ENCODE results near the gene PRKCE.

Gene PRKCE

DNA sequence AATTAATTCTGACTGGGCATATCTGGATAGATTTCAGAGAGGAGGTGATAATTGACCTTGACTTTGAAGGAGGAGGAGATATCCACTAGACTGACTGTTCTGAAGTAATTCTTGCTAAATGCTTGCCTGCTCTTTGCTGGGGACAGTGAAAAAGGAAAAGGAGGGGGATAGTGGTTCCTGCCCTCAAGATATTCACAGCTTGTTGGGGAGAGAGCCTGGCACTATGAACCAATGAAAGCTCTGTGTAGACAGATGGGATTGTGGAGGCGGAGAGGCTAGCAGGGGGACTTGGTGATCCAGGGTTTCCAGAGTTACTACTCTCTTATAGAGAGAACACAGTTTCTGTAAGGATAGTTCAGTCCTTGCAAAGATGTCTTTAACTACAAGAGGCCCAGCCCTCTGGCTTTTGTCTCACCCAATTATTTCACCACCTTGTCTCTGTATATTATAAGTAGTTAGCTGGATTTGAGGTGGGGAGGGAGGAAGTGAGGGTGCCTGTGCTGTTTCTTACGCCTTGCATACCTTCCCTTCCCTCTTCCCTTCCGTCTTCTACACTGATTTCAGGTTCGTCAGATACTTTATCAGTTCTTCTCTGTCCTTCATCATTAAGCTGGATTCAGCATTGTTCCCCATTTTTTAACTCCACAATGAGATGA is 190.4 kb downstream of the PRKCE start:
- no peak for TF ChIP-seq GATA3 (IDR thresholded peaks at IDR 0.05; ENCODE audit: low read depth, low read length)
- no peak for TF ChIP-seq GATA2 (IDR thresholded peaks at IDR 0.05; ENCODE audit: low read depth, low read length)

DNA sequence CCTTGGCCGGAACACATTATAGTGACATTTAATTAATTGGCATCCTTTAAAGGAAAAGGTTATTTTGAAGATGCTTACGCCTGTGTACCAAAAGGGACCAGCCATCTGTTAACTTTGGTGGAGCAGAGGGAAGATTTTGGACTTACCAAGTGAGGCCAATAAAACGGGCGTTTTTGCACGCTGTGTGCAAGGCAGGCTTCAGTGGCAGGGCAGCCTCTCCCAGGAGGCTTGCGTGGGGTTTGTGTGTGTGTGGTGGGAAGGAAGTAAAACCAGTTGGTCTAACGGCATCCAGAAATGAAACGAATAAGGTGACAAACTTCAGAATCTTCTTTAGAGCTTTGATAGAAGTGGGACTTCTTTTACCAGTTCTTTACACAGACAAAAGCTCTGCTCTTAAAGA is 191.7 kb downstream of the PRKCE start:
- TF ChIP-seq GATA3 (IDR thresholded peaks at IDR 0.05; ENCODE audit: low read depth, low read length) = no peak
- TF ChIP-seq GATA2 (IDR thresholded peaks at IDR 0.05; ENCODE audit: low read depth, low read length) = no peak

DNA sequence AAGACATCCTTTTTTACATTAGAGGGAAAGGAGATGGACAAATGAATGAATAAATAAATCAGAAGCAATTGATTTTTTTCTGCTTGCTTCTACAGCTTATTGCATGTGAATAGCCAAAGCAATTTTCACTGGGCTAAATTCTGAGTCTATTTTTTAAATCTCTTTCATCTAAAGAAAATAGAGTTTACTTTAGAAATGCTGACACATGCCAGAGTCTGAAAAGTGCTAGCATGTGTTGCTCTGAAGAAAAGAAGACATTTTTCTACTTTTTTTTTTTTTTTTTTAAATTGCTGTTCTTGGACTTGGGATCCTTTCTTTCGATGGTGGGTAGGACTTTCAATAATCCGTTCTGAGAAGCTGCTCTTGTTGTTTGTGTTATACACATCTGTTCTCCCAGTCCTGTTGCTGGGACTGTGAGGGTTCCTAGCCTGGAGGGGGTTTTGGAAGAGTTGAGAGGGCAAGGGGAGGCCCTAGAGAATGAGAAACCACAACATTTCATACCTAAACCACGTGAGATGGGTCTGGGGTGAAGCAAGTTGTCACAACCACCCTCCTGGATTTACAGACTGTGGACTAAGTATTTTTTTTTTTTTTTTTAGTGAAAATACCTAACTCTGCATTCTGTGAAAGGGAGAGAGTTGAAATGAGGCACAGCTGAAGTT is 193.5 kb downstream of the PRKCE start:
- TF ChIP-seq GATA2 (IDR thresholded peaks at IDR 0.05; ENCODE audit: low read depth, low read length) = no peak
- TF ChIP-seq GATA3 (IDR thresholded peaks at IDR 0.05; ENCODE audit: low read depth, low read length) = no peak

DNA sequence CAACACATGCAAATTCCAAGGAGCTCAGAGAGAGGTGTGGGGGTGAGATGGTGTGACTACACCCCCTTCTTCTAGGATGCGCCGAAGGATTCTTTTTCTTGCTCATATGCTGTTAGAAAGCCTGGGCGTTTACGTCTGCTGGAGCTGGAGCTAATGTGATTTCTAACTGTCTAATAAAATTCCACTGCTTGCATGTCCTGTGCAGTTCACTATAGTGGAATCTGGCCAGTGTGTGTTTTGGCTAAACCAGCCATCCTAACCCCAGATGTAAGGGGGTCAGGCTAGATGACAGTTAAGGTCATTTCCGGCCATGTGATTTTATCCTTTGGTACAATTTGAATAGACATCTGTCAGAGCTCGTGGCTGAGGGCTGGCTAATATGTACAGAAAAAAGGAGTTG is 194.1 kb downstream of the PRKCE start:
- TF ChIP-seq GATA3 (IDR thresholded peaks at IDR 0.05; ENCODE audit: low read depth, low read length) = no peak
- 0 out of 2 replicates have a peak, but pooled peaks have one; percentile 12 for TF ChIP-seq GATA2 (IDR thresholded peaks at IDR 0.05; ENCODE audit: low read depth, low read length)

DNA sequence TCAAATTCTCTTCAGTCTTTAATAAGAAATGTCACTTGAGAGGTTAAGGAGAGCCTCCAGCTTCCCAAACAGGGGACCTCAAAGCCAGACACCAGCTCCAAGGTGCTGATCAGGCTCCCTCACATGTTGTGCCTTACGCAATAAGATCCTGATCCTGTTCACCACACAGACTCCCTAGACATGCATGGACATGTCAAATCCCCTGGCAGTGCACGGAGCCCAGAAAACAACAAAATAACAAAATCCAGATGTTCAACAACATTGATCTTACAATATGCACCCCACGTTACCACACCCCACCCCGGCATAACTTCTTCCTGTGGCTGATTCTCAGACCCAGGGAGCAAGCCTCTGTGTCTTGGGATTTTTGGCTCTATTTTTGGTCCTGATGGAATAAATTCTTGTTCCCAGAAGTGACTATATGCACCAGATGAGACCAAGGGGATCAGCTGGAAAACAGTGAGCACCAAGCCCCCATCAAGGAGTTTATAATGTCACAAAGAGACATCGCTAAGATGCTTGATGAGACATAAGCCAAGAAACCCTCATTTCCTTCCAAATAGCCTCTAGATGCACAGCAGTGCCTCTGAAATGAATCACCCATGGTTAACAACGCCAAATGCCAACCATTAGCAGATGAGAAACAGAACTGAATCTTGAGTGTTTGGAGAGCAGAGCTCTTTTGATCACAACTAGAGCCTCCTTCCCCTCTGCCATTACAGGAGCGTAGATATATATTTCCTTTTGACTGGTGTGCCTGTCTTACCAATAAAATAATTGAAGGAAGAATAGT is 198.2 kb downstream of the PRKCE start:
- TF ChIP-seq GATA3 (IDR thresholded peaks at IDR 0.05; ENCODE audit: low read depth, low read length) (no peak), GATA2 (IDR thresholded peaks at IDR 0.05; ENCODE audit: low read depth, low read length) (no peak)

DNA sequence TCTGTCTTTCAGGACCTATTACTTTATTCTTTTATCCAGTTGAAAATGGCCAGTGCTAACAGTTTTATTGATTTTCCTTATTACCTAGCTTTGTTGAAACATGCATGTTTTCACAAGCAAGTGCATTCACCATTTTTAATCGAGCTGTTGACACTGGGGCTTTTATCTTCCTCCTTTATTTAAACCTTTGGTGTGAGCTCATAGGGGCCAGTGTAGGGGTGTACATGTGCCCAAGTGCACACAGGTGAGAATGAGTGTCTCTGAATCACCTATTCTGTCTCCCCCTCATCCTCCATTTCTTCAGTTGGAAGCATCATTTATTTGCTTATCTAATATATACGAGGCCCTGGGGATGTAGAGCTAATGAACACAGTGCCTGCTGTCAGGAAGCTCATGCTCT is 199.1 kb downstream of the PRKCE start:
- TF ChIP-seq GATA2 (IDR thresholded peaks at IDR 0.05; ENCODE audit: low read depth, low read length) (no peak), GATA3 (IDR thresholded peaks at IDR 0.05; ENCODE audit: low read depth, low read length) (no peak)

DNA sequence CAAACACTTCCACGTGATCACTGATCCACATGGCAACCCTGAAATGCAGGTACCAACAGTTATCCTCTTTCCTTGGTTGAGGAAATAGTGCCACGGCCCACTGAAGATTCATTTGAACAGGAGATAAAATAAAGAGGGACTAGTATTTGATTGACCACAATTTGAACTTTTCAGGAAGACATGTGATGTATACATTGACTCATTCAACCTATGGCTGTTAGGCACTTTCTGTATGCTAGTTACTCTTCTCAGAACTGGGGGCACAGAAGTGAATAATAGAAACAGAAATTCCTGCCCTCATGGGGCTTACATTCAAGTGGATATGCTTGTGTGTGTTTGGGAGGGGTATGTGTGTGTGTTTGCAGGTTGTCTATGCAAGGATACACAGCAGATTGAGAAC is 199.6 kb downstream of the PRKCE start:
- TF ChIP-seq GATA2 (IDR thresholded peaks at IDR 0.05; ENCODE audit: low read depth, low read length) (no peak), GATA3 (IDR thresholded peaks at IDR 0.05; ENCODE audit: low read depth, low read length) (no peak)

DNA sequence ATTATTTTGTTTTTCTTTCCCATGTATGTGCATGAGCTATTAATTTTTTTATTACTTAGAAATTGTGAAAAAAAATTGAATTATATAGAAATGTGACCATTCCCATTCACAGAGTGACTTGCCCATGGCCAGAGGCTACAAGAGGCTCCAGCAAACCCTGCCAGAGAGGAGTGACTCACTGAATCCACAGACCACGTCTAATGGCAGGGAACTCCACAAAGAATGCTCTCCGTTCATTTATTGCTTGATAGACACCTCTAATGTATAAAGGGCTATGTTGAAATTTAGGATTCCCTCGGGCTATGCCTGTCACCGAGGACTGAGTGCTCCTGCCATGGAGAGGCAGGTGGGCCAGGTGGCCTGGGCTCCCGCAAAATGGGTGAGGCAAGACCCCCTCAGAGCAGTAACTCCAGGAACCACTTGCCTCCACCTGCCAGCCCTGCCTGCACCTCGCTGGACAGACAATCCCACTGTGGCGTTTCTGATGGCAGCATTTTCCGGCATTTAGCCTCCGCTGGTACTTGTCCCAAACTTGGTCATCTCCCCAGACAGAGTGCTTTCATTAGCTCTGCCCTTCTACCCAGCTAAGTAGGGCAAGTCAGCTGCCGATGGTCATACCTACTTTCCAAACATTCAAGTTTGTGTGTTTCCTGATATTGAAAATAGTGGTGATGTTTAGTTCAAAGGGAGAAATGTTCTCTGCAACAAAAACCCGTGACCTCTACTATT is 200.3 kb downstream of the PRKCE start:
- TF ChIP-seq GATA2 (IDR thresholded peaks at IDR 0.05; ENCODE audit: low read depth, low read length) (no peak), GATA3 (IDR thresholded peaks at IDR 0.05; ENCODE audit: low read depth, low read length) (no peak)

DNA sequence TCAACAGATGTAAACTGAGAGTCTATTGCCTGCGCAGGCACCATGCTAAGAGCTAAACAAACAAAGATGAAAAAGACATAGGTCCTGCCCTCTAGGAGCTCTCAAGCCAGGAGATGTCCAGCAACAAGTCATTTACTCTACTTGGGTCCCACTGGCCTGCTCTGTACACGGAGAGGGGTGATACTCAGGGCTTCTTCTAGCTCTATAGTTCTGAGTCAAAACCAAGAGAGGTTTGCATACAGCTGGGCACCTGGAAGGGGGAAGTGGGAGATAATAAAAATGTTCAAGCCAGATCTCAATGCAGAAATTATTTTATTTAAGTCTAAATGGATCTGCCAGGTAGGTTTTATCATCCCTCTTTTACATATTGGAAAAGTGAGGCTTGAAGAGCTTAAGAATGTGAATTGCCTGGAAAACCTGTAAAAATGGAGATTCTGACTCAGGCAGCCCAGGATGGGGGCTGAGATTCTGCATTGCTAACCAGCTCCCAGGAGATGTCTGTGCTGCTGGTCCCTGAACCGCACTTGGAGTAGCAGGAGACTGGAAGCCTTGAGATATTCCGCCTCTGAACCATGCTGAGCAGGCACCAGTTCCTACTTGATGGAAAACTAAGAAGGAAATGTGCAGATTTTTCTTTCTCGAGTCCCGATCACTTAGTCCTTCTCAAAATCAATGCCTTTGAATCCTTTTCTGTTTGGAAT is 201.1 kb downstream of the PRKCE start:
- TF ChIP-seq GATA3 (IDR thresholded peaks at IDR 0.05; ENCODE audit: low read depth, low read length) (no peak), GATA2 (IDR thresholded peaks at IDR 0.05; ENCODE audit: low read depth, low read length) (no peak)

DNA sequence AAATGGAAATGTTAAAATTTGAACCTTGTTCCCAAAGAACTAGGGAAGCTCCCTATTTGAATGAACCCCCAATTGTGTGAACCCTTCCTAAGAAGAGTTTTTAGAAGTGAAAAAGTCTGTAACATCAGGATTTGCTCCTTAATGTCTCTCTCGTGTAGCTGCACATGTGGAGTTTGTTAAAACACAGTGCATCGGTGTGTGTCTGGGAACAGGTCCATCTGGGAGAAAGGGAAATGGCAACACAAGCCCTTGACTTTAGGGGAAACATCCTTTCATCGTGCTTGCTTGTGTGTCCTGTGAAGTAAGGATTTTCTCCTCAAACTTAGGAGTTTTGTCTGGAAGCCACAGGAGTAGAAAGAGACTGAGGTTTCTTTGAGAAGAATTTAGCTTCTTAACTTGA is 203.9 kb downstream of the PRKCE start:
- no peak for TF ChIP-seq GATA2 (IDR thresholded peaks at IDR 0.05; ENCODE audit: low read depth, low read length)
- TF ChIP-seq GATA3 (IDR thresholded peaks at IDR 0.05; ENCODE audit: low read depth, low read length) = no peak

DNA sequence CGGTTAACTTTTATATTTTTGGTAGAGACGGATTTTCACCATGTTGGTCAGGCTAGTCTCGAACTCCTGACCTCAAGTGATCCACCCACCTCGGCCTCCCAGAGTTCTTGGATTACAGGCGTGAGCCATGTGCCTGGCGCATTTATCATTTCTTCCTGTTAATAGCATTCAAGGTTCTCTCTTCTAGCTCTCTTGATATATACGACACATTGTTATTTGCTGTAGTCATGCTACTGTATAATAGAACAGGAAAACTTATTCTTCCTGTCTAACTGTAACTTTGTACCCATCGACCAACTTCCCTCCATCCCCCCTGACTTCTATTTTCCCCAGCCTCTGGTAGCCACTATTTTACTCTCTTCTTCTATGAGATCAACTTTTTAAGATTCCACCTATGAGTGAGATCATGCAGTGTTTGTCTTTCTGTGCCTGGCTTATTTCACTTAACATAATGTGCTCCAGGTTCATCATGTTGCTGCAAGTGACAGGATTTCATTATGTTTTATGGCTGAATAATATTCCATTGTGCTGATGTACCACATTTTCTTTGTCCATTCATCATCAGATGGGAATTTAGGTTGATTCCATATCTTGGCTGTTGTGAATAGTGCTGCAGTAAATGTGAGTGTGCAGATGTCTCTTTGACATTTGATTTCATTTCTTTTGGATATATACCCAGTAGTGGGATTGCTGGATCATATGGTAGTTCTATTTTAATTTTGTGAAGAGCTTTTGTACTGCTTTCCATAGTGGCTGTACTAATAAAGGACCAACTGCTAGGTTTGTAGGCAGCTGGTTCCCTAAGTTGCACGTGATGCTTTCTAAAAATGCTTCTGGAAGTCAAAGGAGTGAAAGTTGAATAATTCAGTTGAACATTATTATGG is 205.2 kb downstream of the PRKCE start:
- no peak for TF ChIP-seq GATA3 (IDR thresholded peaks at IDR 0.05; ENCODE audit: low read depth, low read length)
- TF ChIP-seq GATA2 (IDR thresholded peaks at IDR 0.05; ENCODE audit: low read depth, low read length) = no peak

DNA sequence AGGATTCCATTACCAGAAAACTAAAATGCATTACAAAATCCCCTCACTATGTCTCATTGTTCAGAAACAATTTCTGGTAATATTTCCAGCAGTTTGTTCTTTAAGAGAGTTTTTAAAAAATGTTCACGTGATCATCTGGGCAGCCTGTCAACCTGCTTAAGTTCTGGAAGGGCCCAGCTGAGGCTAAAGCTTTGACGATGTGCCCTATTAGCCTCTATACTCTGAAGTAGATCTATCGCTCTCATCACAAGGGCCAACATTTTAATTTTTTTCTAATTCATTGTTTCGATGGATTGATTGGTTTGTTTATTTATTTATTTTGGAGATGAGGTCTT is 205.8 kb downstream of the PRKCE start:
- no peak for TF ChIP-seq GATA2 (IDR thresholded peaks at IDR 0.05; ENCODE audit: low read depth, low read length)
- TF ChIP-seq GATA3 (IDR thresholded peaks at IDR 0.05; ENCODE audit: low read depth, low read length) = no peak
